HG03095 (cell line): ENCODE measurements around the gene CFAP210.
"Not testable (repeated sequence)": the region's sequence is repeated elsewhere in the genome, so short reads cannot be mapped to it uniquely, and the experiment has no call there.

Source experiments
- ATAC-seq: cut with Tn5 transposase; IDR thresholded peaks from one replicate; pipeline ENCODE4 v1.9.1; 2021; ENCODE audit warnings: moderate library complexity; ENCODE audit not compliant: unreplicated experiment

The CFAP210 gene

DNA sequence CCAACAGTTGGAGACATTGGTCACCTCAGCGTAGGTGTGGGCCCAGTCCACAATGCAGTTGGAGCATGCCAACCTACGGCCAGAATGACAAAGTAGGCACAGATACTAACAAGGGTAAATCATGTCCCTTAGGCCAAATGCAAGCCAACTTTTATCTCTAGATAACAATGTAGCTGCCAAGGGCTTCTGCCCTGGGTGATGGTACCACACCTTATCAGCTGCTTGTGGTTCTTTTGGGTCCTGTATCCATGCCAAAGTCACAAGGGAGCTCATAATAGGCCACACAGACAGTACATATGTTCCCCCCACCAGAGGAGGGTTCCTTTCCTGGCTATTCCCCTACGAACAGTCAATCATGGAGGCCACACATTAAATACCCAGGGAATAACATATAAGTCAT lies 19.1 kb upstream of the CFAP210 start:
- ATAC-seq: no peak

DNA sequence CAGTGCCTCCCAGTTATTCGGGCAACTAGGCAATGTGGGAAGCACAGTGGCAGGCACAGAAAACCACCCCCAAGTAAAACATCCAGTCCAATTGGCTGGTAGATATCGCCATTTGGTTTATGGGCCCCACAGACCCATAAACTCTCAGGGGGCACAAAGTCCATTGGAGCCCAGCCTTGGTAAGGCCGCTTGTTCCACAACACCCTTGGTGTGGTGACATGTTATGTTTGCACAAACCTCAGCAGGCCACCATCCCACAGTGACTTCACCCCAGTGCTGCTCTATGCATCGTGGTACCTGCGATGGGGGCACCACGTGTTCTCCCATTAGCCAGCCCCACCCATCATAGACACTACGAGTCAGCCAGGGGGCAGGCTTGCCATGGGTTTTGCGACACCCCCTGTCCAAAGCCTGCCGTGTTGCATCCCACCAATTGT lies 18.6 kb upstream of the CFAP210 start:
- ATAC-seq: no peak

DNA sequence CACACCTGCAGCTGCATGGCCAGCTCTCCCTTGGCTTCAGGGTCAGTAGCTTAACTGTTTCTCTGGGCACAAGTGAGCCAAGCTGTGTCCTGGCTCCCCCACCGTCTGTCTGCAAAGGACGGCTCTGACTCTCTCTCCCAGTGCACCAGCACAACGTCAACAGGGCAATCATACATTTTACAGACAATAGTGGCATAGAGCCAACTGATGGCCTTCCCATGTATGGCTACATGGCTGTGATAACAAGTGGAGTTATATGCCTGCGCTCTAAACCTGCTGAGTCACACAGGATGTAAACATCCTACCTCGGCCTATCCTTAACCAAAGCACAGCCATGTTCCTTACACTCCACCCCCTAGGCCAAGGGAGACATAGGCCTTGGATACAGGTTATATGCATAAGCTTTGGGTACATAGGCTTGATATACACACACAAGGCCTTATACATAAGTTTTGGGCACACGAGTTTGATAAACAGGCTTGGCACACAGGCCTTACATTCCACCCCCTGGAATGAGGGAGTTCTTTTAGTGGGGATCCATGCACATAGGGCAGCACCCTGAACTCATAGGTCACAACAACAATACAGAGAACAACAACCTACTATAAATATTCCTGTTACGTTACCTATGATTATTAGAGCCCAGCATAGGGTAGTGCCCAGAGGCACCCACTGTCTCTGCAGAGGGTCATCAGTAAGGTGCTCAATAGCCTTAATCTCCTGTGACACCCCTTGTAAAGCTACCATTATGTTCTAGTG lies 17.7 kb upstream of the CFAP210 start:
- no peak for ATAC-seq

DNA sequence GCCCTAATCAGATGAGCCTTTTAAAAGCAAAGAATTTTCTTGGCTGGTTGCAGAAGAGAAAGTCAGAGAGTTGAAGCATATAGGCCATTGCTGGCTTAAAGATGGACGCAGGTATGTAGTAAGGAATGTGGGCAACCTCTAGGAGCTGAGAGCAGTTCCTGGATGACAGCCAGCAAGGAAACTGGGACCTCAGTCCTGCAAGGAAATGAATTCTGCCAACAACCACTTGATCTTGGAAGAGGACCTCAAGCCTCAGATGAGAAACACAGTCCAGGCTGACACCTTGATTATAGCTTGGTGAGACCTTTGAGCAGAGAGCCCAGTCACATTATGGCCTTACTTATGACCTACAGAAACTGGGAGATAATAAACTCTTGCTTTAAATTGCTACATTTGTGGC lies 15.8 kb upstream of the CFAP210 start:
- ATAC-seq: no peak

DNA sequence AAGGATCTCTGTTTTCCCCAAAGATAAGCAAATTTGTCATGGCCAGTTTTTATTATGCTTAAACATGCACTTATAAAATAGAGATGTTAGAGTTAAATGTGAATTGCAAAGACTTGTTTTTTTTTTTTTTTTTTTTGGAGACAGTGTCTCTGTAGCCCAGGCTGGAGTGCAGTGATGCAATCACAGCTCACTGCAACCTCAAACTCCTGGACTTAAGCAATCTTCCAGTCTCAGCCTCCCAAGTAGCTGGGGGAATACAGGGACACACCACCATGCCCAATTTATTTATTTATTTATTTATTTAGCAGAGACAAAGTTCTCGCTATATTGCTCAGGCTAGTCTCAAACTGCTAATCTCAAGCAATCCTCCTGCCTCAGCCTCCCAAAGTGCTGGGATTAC lies 15.1 kb upstream of the CFAP210 start:
- ATAC-seq: no peak

DNA sequence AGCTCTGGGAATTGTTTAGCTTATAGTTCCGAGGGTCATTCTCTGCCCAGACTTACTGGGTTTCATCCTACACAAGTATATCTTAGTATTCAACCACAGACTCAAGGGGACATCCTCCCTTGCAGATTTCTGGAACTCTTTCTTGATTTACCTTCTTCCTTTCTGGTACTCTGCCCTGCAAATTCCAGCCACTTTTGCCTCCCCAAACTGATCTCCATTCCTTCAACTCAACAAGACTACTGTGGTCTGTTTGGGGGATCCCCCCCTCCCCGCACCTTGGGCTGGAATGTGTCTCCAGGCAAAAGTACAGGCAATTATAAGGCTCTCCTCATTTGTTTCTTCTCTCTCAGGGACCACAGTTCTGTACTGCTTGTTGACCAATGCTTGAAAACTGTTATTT lies 13.4 kb upstream of the CFAP210 start:
- no peak for ATAC-seq

GRCh38 chr2:169705927-169706326 lies 11.7 kb upstream of the CFAP210 start:
- no peak for ATAC-seq

DNA sequence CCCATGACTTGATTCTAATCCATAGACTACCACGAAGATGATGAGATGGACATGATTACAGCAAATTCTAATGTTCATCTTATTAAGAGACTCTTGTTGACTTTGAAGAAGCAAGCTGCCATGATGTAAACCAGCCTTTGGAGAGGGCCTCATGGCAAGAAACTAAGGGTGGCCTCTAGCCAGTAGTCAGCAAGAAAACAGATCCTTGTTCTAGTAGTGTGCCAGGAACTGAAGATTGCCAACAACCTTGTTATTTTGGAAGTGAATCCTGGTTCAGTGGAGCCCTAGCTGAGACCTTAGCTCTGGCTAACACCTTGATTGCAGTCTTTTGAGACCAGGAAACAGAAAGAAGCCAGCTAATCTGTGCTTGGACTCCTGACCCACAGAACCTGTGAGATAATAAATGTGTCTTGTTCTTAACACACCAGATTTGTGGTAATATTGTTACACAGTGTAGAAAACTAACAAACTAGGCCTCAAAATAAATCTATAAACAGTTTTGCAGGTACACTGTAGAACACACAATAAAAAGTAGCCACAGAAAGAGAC lies 10.0 kb upstream of the CFAP210 start:
- no peak for ATAC-seq

- no peak for ATAC-seq
Observed at GRCh38 chr2:169702996-169703395, 8.8 kb upstream of the CFAP210 start.

GRCh38 chr2:169699173-169699572 lies 5.0 kb upstream of the CFAP210 start:
- ATAC-seq: not testable (repeated sequence)

- no peak for ATAC-seq
Observed at GRCh38 chr2:169696381-169696780, 2.2 kb upstream of the CFAP210 start.

DNA sequence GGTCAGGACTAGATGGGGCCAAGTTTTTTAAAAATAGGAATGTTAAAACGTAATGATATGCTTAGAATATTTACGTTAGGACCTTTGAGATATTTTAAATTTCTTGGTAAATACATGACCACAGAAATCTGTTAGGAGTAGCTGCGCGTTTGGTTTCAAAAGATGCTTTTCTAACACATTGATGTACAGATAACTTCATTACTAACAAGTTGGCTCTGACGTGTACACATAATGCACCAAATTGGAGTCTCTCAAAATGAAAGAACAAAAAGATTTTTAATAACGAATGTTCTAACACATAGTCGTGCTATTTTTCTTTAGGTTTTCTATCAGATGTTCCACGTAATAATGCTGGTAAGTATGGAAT lies 672 bp upstream of the CFAP210 start:
- no peak for ATAC-seq

GRCh38 chr2:169693360-169693759 lies 845 bp downstream of the CFAP210 start:
- ATAC-seq: no peak

- no peak for ATAC-seq
Observed at GRCh38 chr2:169692718-169693117, 1.5 kb downstream of the CFAP210 start.

DNA sequence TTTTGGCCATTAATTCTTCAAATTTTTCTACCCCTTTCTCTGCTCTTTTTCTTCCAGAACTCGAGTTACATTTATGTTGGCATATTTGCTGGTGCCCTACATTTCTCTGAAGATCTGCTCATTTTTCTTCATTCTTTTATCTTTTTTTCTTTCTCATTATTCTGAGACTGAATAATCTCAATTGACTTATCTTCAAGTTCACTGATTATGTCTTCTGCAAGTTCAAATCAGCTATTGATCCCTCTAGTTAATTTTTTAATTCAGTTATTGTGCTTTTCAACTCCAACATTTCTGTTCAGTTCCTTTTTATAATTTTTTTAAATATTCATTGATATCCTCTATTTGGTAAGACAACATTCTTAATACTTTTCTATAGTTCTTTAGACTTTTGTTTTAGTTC lies 3.2 kb downstream of the CFAP210 start:
- ATAC-seq: no peak

- ATAC-seq: not testable (repeated sequence)
Observed at GRCh38 chr2:169687943-169688342, 6.3 kb downstream of the CFAP210 start.

DNA sequence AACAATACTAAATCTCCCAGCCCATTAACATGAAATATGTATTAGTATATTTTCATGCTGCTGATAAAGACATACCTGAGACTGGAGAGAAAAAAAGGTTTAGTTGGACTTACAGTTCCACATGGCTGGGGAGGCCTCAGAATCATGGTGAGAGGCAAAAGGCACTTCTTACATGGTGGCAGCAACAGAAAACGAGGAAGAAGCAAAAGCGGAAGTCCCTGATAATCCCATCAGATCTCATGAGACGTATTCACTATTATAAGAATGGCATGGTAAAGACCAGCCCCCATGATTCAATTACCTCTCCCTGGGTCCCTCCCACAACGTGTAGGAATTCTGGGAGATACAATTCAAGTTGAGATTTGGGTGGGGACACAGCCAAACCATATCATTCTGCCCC lies 7.4 kb downstream of the CFAP210 start:
- ATAC-seq: not testable (repeated sequence)

- not testable (repeated sequence) for ATAC-seq
Observed at GRCh38 chr2:169684712-169685111, 9.5 kb downstream of the CFAP210 start.

DNA sequence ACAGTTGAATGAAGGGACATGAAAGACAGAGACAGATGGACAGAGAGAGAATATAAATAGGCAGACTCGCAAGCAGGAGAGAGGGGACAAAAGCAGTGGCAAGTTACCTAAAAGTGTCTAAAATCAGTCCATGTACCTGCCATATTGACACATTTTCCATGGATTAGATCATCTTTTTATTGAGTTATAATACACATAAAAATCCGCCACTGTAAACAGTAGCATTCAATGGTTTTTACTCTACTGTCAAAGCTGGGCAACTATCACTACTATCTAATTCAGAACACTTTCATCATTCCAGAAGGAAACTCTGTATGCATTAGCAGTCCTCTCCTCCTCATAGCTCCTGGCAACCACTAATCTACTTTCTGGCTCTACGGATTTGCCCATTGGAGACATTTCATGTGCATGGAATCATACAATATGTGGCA lies 10.1 kb downstream of the CFAP210 start:
- ATAC-seq: no peak

GRCh38 chr2:169683425-169684134 lies 10.6 kb downstream of the CFAP210 start:
- no peak for ATAC-seq

- ATAC-seq: no peak
Observed at GRCh38 chr2:169683054-169683424, 11.2 kb downstream of the CFAP210 start.

DNA sequence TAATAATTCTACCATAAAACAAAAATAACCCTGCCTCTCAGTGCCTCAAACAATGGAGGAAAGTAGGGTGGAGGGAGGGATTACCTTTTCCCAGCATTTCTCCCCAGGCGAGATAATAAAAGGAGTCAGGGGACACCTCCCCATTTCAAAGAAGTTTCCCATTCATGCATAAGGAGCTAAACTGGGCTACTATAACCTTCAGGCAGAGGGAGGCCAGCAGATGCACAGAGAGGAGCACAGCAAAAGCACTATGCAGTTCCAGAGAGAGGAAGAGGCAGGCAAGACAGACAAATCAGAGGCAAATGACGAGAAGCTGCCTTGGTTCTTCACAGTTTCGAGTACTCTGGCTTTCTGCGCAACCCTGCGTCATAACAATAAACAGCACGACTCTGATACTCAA lies 17.4 kb downstream of the CFAP210 start:
- ATAC-seq: no peak
